SK-N-SH treated with all-trans-retinoic acid at 6 μM for 48 hours (cell line): ENCODE data around the gene SLIT2.

Experiments used
- ATAC-seq: fragments of 200-7000 bp; cut with Tn5 transposase; 3 replicates; pipeline ENCODE4 v1.9.1; 2020; ENCODE audit warnings: mild to moderate bottlenecking, moderate library complexity
- BACH2 ChIP-seq: fragments of 250-450 bp; sonication (Bioruptor Pico); IDR thresholded peaks from 2 replicates; pipeline ENCODE4 v1.9.0; 2021; ENCODE audit warnings: mild to moderate bottlenecking, borderline replicate concordance
- CREB5 ChIP-seq: fragments of 250-450 bp; sonication (Bioruptor Pico); IDR thresholded peaks from 2 replicates; pipeline ENCODE4 v1.5.1; 2020; ENCODE audit warnings: low read depth, mild to moderate bottlenecking, moderate library complexity
- CSDC2 ChIP-seq: fragments of 250-450 bp; sonication (Bioruptor Pico); IDR thresholded peaks from 2 replicates; pipeline ENCODE4 v1.5.0; 2020; ENCODE audit warnings: mild to moderate bottlenecking, moderate library complexity
- CSRNP3 ChIP-seq: fragments of 250-450 bp; sonication (Bioruptor Pico); IDR thresholded peaks from 2 replicates; pipeline ENCODE4 v1.5.1; 2021; ENCODE audit warnings: mild to moderate bottlenecking, moderate library complexity
- ESRRG ChIP-seq: fragments of 250-450 bp; sonication (Bioruptor Pico); IDR thresholded peaks from 2 replicates; pipeline ENCODE4 v1.6.1; 2021; ENCODE audit warnings: mild to moderate bottlenecking
- GLIS3 ChIP-seq: fragments of 250-450 bp; sonication (Bioruptor Pico); IDR thresholded peaks from 2 replicates; pipeline ENCODE4 v1.5.0; 2020; ENCODE audit warnings: mild to moderate bottlenecking, moderate library complexity
- ISL1 ChIP-seq: fragments of 250-450 bp; sonication (Bioruptor Pico); IDR thresholded peaks from 2 replicates; pipeline ENCODE4 v2.1.2; 2022; ENCODE audit warnings: mild to moderate bottlenecking, moderate library complexity
- OSR1 ChIP-seq: fragments of 250-450 bp; sonication (Bioruptor Pico); IDR thresholded peaks from 2 replicates; pipeline ENCODE4 v1.8.0; 2022; ENCODE audit warnings: moderate library complexity, mild to moderate bottlenecking, inconsistent platforms
- PATZ1 ChIP-seq: fragments of 250-450 bp; sonication (Bioruptor Pico); IDR thresholded peaks from 2 replicates; pipeline ENCODE4 v1.8.0; 2020; ENCODE audit warnings: mild to moderate bottlenecking, moderate library complexity, borderline replicate concordance
- SNAI2 ChIP-seq: fragments of 250-450 bp; sonication (Bioruptor Pico); IDR thresholded peaks from 2 replicates; pipeline ENCODE4 v1.5.0; 2020; ENCODE audit warnings: mild to moderate bottlenecking, moderate library complexity
- ZFP3 ChIP-seq: fragments of 250-450 bp; sonication (Bioruptor Pico); IDR thresholded peaks from 2 replicates; pipeline ENCODE4 v1.5.0; 2020; ENCODE audit warnings: mild to moderate bottlenecking, moderate library complexity
- ZNF565 ChIP-seq: fragments of 450-650 bp; formaldehyde crosslinking; conservative IDR thresholded peaks from 2 replicates; pipeline ENCODE4 v1.5.0; 2020; ENCODE audit warnings: low read depth, mild to moderate bottlenecking, moderate library complexity
- ZNF70 ChIP-seq: fragments of 450-650 bp; formaldehyde crosslinking; IDR thresholded peaks from 2 replicates; pipeline ENCODE4 v1.5.0; 2020; ENCODE audit warnings: mild to moderate bottlenecking, moderate library complexity
- ZNF8 ChIP-seq: fragments of 450-650 bp; formaldehyde crosslinking; IDR thresholded peaks from 2 replicates; pipeline ENCODE4 v1.5.0; 2020; ENCODE audit warnings: mild to moderate bottlenecking, moderate library complexity
- TF ChIP-seq, protein P1 (sequence below): fragments of 250-450 bp; sonication (Bioruptor Pico); IDR thresholded peaks from 2 replicates; pipeline ENCODE4 v1.8.0; 2021; ENCODE audit warnings: low read depth, mild to moderate bottlenecking, moderate library complexity, borderline replicate concordance

SLIT2 gene

DNA sequence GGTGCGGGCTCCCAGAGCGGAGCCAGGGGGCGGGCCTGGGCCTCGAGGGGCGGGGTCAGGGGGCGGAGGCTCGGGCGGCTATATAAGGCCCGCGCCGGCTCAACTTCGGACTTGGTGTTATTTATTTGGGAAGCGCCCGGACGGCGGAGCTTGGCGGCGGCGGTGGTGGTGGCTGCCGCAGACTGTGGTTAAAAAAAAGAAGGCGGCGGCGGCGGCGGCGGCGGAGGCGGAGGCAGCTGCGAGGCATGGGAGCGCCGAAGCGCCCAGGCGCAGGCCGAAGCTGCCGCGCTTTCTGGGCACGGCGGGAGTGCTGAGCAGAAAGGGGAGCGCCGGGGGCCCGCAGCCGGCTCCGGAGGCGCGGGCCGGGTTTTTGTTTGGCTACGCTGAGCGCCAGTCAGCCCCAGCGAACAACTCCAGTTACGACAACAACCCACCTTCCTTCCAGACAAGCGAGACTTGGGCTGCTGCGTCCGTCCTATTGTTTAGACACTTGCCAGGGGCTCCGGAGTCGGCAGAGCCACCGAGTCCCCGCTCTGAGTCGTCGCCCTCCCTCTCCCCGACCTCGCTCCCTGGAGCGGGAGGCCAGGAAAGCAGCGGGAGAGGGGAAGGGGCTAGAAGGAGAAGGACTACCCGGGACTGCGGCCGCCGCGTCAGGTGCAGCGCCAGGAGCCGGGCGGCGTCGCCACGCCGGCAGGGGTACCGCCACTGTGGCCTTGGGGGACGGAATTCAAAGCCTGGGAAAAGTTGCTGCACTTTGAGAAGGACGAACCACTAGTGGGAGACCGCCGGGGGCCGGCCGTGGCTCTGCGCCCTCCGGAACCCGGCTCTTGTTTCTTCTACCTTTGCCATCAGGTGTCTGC, at the start of gene SLIT2:
SLIT2 (plus strand) TSS at position 110 of the 860 bp plus-strand sequence. CDS start 1,911 bp downstream, outside the sequence.
- ATAC-seq, result peak; percentile 66
- TF ChIP-seq BACH2 (CRISPR knock-in tag), result no peak
- no peak for TF ChIP-seq ZNF70
- no peak for TF ChIP-seq ISL1 (CRISPR knock-in tag)
- TF ChIP-seq SNAI2, result no peak
- TF ChIP-seq OSR1 (CRISPR knock-in tag), result no peak
- TF ChIP-seq, protein P1, sequence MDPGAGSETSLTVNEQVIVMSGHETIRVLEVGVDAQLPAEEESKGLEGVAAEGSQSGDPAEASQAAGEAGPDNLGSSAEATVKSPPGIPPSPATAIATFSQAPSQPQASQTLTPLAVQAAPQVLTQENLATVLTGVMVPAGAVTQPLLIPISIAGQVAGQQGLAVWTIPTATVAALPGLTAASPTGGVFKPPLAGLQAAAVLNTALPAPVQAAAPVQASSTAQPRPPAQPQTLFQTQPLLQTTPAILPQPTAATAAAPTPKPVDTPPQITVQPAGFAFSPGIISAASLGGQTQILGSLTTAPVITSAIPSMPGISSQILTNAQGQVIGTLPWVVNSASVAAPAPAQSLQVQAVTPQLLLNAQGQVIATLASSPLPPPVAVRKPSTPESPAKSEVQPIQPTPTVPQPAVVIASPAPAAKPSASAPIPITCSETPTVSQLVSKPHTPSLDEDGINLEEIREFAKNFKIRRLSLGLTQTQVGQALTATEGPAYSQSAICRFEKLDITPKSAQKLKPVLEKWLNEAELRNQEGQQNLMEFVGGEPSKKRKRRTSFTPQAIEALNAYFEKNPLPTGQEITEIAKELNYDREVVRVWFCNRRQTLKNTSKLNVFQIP (CRISPR knock-in tag), result no peak
- no peak for TF ChIP-seq ZNF565 (CRISPR knock-in tag)
- TF ChIP-seq CREB5, result no peak

DNA sequence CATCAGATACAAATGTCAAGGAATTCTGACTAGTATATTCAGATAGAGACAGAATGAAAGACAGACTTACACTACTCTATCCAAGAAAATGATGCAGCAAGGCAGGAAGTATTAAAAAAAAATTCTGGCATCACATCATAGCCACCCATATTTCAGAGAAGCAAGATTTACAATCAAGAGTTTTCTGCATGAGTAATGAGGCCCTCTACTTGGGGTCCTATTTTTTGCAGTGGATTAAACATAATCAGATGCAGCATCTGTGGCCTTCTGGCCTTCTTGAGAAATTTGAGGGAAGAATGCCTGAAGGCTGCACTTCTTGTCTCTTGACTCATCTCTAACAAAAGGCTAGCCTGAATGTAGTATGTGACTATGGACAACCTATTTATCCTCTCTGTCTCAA, 48.2 kb upstream of the SLIT2 start:
- ATAC-seq, result peak; percentile 99
- TF ChIP-seq, protein P1 (CRISPR knock-in tag), result no peak
- TF ChIP-seq PATZ1 (CRISPR knock-in tag) (no peak), CSDC2 (no peak), SNAI2 (no peak), BACH2 (CRISPR knock-in tag) (no peak), ZNF70 (no peak), ZNF8 (CRISPR knock-in tag) (no peak)

DNA sequence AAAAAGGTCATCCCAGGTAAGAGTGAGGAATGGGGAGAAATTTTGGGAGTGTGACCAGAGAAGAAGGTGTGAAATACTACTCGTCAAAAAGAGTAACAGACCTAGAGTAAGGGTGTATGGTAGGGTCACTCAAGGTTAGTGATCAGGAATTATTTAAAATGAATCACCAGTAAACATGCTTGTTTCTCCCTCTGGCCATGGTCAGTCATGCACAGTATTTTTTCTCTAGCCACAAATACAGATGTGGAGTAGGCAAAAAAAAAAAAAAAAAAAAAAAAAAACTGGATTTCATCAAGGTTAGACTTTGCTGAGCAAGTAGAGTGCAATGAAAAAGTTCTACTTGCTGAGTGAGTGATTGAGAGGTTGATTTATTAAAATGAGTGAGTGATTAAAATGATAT, 34.2 kb upstream of the SLIT2 start:
- no peak for ATAC-seq

GRCh38 chr4:20217951-20218350, 33.8 kb upstream of the SLIT2 start:
- TF ChIP-seq ESRRG (CRISPR knock-in tag) (no peak), PATZ1 (CRISPR knock-in tag) (no peak), CSDC2 (no peak), ZNF8 (CRISPR knock-in tag) (no peak)
- TF ChIP-seq, protein P1 (CRISPR knock-in tag), result no peak
- ATAC-seq, result no peak

More for the DNA sequence above, 34.2 kb upstream of the SLIT2 start:
- TF ChIP-seq GLIS3 (CRISPR knock-in tag), result no peak
- TF ChIP-seq, protein P1 (CRISPR knock-in tag), result no peak
- no peak for TF ChIP-seq ZFP3
- no peak for TF ChIP-seq BACH2 (CRISPR knock-in tag)
- TF ChIP-seq CSRNP3 (CRISPR knock-in tag), result no peak
- TF ChIP-seq, all 23 proteins: peak for 0
